Right atrium auricular region (tissue), 2 donors: Measurements from ENCODE around the gene WDR37. TPM values are rescaled to one million over a fixed set of nuclear protein-coding genes. Genes with fewer than 3 reads are reported as not detected.

ENCODE experiments used
- DNase-seq: peaks from one replicate; pipeline ENCODE4 v3.0.0-alpha.2; 2019; ENCODE audit warnings: low spot score
- H3K27ac ChIP-seq, 2 donors: fragments of 200-600 bp; sonication (generic); 1 replicate in 1 of 2; 2 replicates in 1 of 2; pipeline ENCODE4 v1.5.1; 2016 to 2019
- H3K27me3 ChIP-seq, 2 donors: fragments of 200-600 bp; sonication (generic); one replicate each; pipeline versions ENCODE4 v1.5.1 to v1.6.0; 2017 to 2019
- H3K36me3 ChIP-seq: fragments of 200-600 bp; sonication (generic); one replicate; pipeline ENCODE4 v1.5.1; 2016
- H3K4me1 ChIP-seq, 2 donors: fragments of 200-600 bp; sonication (generic); one replicate each; pipeline versions ENCODE4 v1.5.1 to v1.6.0; 2017 to 2019
- H3K4me3 ChIP-seq, 2 donors: fragments of 200-600 bp; sonication (generic); 1 replicate in 1 of 2; 2 replicates in 1 of 2; pipeline ENCODE4 v1.5.1; 2017 to 2019; ENCODE audit warnings: mild to moderate bottlenecking in 1 of 2, moderate library complexity in 1 of 2
- H3K9me3 ChIP-seq, 2 donors: fragments of 200-600 bp; sonication (generic); one replicate each; pipeline ENCODE4 v1.5.1; 2019
- total RNA-seq, 2 donors: library from RNA; depleted of rRNA; stranded (reverse); fragments of >200 nt; gene quantifications; one replicate each; pipeline ENCODE4 v1.1.0, GENCODE V29; 2016
- TF ChIP-seq, protein P1 (sequence below), 2 donors: fragments of 200-600 bp; sonication (generic); IDR thresholded peaks; one replicate each; pipeline ENCODE4 v1.5.1; 2019; ENCODE audit warnings: antibody characterized with exemption in 2 of 2

The WDR37 gene
- total RNA-seq, 2 donors from 2014 or later = 19.4 to 20.2 TPM

DNA sequence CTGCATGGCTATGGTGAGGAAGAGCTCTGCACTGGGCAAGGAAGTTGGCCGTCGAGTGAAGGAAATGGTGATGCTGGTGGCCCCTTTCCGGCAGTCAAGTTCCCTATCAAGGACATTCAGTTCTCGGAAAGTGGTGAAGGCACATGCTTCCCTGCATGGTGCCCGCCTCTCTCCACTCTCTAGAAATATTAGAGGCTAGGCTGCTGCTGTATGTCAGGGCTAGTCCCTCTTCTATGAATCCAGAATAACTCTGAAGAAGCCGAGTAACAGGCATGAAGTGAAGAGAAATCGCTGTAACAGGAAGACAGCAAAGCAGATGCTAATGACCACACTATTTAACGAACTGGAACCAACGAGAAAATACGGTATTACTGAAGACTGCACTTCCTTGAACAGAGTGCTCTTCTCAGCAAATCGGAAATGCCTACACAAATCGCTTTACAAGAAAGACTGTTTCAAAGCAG, 12.6 kb upstream of the WDR37 start:
- DNase-seq = no peak

DNA sequence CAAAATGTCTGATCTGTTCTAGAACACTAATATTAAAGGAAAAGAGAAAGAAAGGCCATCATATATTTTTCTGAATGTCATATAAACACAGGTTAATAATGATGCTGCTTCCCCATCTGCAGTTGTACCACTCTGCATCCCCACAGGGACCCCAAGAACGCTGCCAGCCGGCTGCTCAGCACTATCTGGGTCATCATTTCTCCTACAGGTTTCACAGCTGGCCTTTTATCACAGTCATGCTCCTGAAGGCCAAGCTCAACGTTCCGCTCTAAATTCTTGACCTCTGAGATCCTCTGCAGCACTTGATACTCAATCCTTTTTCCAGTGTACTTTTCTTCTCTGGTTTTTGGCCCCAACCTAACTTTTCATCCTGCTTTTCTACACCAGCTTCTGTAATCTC, 12.0 kb upstream of the WDR37 start:
- no peaks in the 10 kb centered on the region for H3K9me3 ChIP-seq
- H3K36me3 ChIP-seq = peaks cover 27% of the 10 kb centered on the region
- no peak for DNase-seq
- peak overlapping the region; percentile 54 to 61 for H3K27ac ChIP-seq
- H3K27me3 ChIP-seq = no peaks in the 10 kb centered on the region
- no peak overlapping the region for H3K4me3 ChIP-seq
- peaks cover 0 to 37% of the 10 kb centered on the region in 2 donors for H3K4me1 ChIP-seq
- TF ChIP-seq, protein P1, sequence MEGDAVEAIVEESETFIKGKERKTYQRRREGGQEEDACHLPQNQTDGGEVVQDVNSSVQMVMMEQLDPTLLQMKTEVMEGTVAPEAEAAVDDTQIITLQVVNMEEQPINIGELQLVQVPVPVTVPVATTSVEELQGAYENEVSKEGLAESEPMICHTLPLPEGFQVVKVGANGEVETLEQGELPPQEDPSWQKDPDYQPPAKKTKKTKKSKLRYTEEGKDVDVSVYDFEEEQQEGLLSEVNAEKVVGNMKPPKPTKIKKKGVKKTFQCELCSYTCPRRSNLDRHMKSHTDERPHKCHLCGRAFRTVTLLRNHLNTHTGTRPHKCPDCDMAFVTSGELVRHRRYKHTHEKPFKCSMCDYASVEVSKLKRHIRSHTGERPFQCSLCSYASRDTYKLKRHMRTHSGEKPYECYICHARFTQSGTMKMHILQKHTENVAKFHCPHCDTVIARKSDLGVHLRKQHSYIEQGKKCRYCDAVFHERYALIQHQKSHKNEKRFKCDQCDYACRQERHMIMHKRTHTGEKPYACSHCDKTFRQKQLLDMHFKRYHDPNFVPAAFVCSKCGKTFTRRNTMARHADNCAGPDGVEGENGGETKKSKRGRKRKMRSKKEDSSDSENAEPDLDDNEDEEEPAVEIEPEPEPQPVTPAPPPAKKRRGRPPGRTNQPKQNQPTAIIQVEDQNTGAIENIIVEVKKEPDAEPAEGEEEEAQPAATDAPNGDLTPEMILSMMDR (IDR thresholded peaks at IDR 0.05) = no peak

More for the DNA sequence above, 12.6 kb upstream of the WDR37 start:
- H3K27ac ChIP-seq = peak overlapping the region; percentile 54 to 61
- H3K27me3 ChIP-seq = no peaks in the 10 kb centered on the region
- H3K4me3 ChIP-seq = peak overlapping the region in 1 of 2 donors; percentile 9
- H3K4me1 ChIP-seq = peaks cover 0 to 37% of the 10 kb centered on the region in 2 donors
- H3K36me3 ChIP-seq = peaks cover 27% of the 10 kb centered on the region
- TF ChIP-seq, protein P1 (IDR thresholded peaks at IDR 0.05) = no peak
- H3K9me3 ChIP-seq = no peaks in the 10 kb centered on the region

DNA sequence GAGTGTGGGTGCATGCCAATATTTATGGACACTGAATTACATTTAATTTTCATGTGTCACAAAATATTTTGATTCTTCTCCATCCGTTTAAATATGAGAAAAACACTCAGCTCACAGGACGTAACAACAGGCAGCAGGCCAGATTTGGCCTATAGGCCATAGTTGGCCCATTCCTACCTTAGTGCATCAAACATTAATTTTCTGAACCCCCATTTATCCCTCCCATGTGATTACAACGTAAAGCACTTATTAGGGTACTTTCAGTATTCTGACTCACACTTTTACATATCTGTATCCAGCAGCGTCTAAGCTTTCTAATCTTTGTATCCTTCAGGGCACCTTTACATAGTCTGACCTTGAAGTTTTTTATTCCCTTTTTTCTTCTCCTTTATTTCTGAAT, 11.2 kb upstream of the WDR37 start:
- no peak for DNase-seq
- Histone ChIP-seq H3K27me3 (no peaks in the 10 kb centered on the region), H3K4me3 (no peak overlapping the region), H3K27ac (peak overlapping the region; percentile 54 to 61), H3K36me3 (peaks cover 27% of the 10 kb centered on the region), H3K4me1 (peaks cover 0 to 41% of the 10 kb centered on the region in 2 donors), H3K9me3 (no peaks in the 10 kb centered on the region)
- TF ChIP-seq, protein P1 (IDR thresholded peaks at IDR 0.05) = no peak

DNA sequence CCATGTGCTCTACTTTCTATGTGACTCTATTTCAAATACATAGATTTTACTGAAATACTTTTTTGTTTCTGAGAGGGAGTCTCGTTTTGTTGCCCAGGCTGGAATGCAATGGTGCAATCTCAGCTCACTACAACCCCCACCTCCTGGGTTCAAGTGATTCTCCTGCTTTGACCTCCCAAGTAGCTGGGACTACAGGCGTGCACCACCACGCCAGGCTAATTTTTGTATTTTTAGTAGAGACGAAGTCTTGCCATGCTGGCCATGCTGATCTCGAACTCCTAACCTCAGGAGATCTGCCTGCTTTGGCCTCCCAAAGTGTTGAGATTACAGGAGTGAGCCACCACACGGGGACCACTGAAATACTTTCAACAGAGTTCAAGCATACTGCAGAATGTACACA, 10.8 kb upstream of the WDR37 start:
- no peaks in the 10 kb centered on the region for H3K27me3 ChIP-seq
- no peak for DNase-seq
- H3K9me3 ChIP-seq = no peaks in the 10 kb centered on the region
- H3K27ac ChIP-seq = peak overlapping the region; percentile 54 to 61
- no peak overlapping the region for H3K4me3 ChIP-seq
- peaks cover 0 to 45% of the 10 kb centered on the region in 2 donors for H3K4me1 ChIP-seq
- TF ChIP-seq, protein P1 (IDR thresholded peaks at IDR 0.05) = no peak
- H3K36me3 ChIP-seq = peaks cover 27% of the 10 kb centered on the region

DNA sequence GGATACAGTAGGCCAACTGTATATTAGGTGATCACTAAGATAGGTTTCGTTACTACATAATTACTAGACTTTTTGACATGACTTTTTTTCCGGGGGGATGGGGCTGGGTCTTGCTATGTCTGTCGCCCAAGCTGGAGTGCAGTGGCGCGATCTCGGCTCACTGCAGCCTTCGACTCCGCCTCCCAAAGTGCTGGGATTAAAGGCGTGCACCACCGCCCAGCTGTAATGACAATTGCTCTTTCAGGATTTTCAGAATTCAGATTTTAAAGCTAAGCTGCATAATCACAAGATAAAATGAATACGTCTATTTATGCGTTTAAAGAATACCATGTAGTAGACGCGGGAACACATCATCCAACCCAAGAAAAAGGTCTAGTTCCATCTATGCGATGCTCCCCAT, 8.2 kb upstream of the WDR37 start:
- Histone ChIP-seq H3K4me3 (peak overlapping the region; percentile 80 to 89), H3K27me3 (no peaks in the 10 kb centered on the region), H3K4me1 (peaks cover 0 to 51% of the 10 kb centered on the region in 2 donors), H3K9me3 (no peaks in the 10 kb centered on the region), H3K27ac (peak overlapping the region; percentile 99 to 100), H3K36me3 (peaks cover 22% of the 10 kb centered on the region)
- TF ChIP-seq, protein P1 (IDR thresholded peaks at IDR 0.05) = no peak
- no peak for DNase-seq

DNA sequence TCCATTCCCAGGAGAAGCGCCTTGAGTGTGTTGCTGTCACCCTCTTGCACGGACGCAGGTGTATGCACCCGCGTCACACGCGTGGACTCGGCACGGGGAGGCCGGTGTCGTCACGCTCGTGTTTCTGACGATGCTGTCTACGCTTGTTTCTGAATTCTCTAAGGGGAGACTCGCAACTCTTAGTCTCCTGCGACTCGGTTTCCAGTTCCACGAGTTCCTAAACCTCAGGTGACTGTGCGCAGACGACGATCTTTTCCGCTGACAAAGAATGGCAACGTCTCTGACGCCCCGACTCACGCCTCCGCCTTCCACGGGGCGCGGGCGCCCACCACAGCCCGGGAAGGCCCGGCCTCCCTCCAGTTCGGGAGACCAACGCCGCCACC, 7.8 kb upstream of the WDR37 start:
- no peaks in the 10 kb centered on the region for H3K27me3 ChIP-seq
- DNase-seq = peak; percentile 74
- TF ChIP-seq, protein P1 (IDR thresholded peaks at IDR 0.05) = no peak
- H3K36me3 ChIP-seq = peaks cover 22% of the 10 kb centered on the region
- H3K9me3 ChIP-seq = no peaks in the 10 kb centered on the region
- H3K27ac ChIP-seq = peak overlapping the region; percentile 99 to 100
- peak overlapping the region; percentile 80 to 89 for H3K4me3 ChIP-seq
- peaks cover 0 to 47% of the 10 kb centered on the region in 2 donors for H3K4me1 ChIP-seq
